B cell (primary cell): Measurements from ENCODE around the gene CELF4. TPM values are rescaled to one million over a fixed set of nuclear protein-coding genes. Genes with fewer than 3 reads are reported as not detected.

Experiments
- ATAC-seq: fragments of 200-7000 bp; cut with Tn5 transposase; one replicate; pipeline ENCODE4 v1.10.0; 2021; ENCODE audit warnings: low read depth, mild to moderate bottlenecking, moderate number of reproducible peaks, moderate library complexity
- CTCF ChIA-PET: fragments of 350-600 bp; sonication (Branson Sonifier 250); formaldehyde crosslinking; loops from one replicate; lab custom pipeline; 2021; ENCODE audit warnings: antibody characterized with exemption, inconsistent platforms; lab: Charles Lee
- POLR2A ChIA-PET: fragments of 350-600 bp; sonication (Branson Sonifier 250); formaldehyde crosslinking; loops from one replicate; lab custom pipeline; 2021; ENCODE audit warnings: antibody characterized with exemption; lab: Charles Lee
- DNase-seq: peaks from one replicate; pipeline ENCODE4 v3.0.0; 2013
- H2AFZ ChIP-seq: 2 replicates; pipeline ENCODE4 v1.6.1; 2012; ENCODE audit warnings: mild to moderate bottlenecking, low read depth, low read length; ENCODE audit not compliant: insufficient read depth, poor library complexity, severe bottlenecking
- H3K27ac ChIP-seq, 2 donors: 1 replicate in 1 of 2; 2 replicates in 1 of 2; pipeline ENCODE4 v1.5.1; 2012 to 2013; ENCODE audit warnings: low read length in 2 of 2, mild to moderate bottlenecking in 2 of 2, moderate library complexity in 1 of 2
- H3K27me3 ChIP-seq, 4 experiments: fragments of 200-600 bp in 1 of 4; sonication (generic) in 1 of 4; replicated peaks in 1 of 4; 1 replicate in 2 of 4; 2 replicates in 2 of 4; pipeline versions ENCODE4 v1.6.1 to v1.7.0; 2013 to 2016; ENCODE audit warnings: low read length in 3 of 4, mild to moderate bottlenecking in 2 of 4, mixed read lengths in 1 of 4, moderate library complexity in 1 of 4; ENCODE audit not compliant: insufficient read depth in 4 of 4, control insufficient read depth in 3 of 4; ENCODE audit errors: control extremely low read depth in 1 of 4
- H3K36me3 ChIP-seq, 2 experiments: replicated peaks in 1 of 2; 1 replicate in 1 of 2; 2 replicates in 1 of 2; pipeline versions ENCODE4 v1.6.1 to v1.7.1; 2013; ENCODE audit warnings: low read length in 1 of 2; ENCODE audit not compliant: insufficient read depth in 2 of 2, control insufficient read depth in 1 of 2; ENCODE audit errors: control extremely low read depth in 1 of 2, extremely low read depth in 1 of 2
- H3K4me1 ChIP-seq, 2 donors: fragments of 200-600 bp in 1 of 2; sonication (generic) in 1 of 2; 1 replicate in 1 of 2; 2 replicates in 1 of 2; pipeline versions ENCODE4 v1.5.1 to v1.6.1; 2013 to 2017; ENCODE audit warnings: low read length in 2 of 2; ENCODE audit not compliant: control insufficient read depth in 2 of 2, insufficient read depth in 2 of 2
- H3K4me2 ChIP-seq: replicated peaks from 2 replicates; pipeline ENCODE3; 2012; ENCODE audit warnings: mild to moderate bottlenecking, low read depth, low read length; ENCODE audit not compliant: poor library complexity, severe bottlenecking
- H3K4me3 ChIP-seq, 5 experiments: fragments of 200-600 bp in 1 of 5; sonication (generic) in 1 of 5; 1 replicate in 3 of 5; 2 replicates in 2 of 5; pipeline versions ENCODE4 v1.5.1 to v1.7.0; 2011 to 2016; ENCODE audit warnings: low read length in 4 of 5, mild to moderate bottlenecking in 4 of 5, low read depth in 2 of 5, control low read depth in 1 of 5, moderate library complexity in 1 of 5; ENCODE audit not compliant: insufficient read depth in 1 of 5; ENCODE audit errors: control extremely low read depth in 1 of 5, extremely low read depth in 1 of 5
- H3K79me2 ChIP-seq: fragments of 200-600 bp; sonication (generic); one replicate; pipeline ENCODE4 v1.6.0; 2016; ENCODE audit warnings: low read length; ENCODE audit not compliant: control insufficient read depth, insufficient read depth
- H3K9ac ChIP-seq: fragments of 200-600 bp; sonication (generic); 2 replicates; pipeline ENCODE4 v1.6.1; 2017; ENCODE audit warnings: mild to moderate bottlenecking, low read length, moderate library complexity
- H3K9me3 ChIP-seq, 3 donors: one replicate each; pipeline versions ENCODE4 v1.6.1 to v1.7.1; 2013; ENCODE audit warnings: low read length in 2 of 3; ENCODE audit not compliant: control insufficient read depth in 2 of 3, insufficient read depth in 1 of 3; ENCODE audit errors: control extremely low read depth in 1 of 3
- H4K20me1 ChIP-seq: 2 replicates; pipeline ENCODE4 v1.6.0; 2012; ENCODE audit warnings: mild to moderate bottlenecking, low read length; ENCODE audit not compliant: insufficient read depth, control insufficient read depth, poor library complexity, severe bottlenecking
- H3K27ac Mint-ChIP-seq: one replicate; pipeline ENCODE4 v1.8.0; 2021; ENCODE audit warnings: mixed read lengths
- H3K27me3 Mint-ChIP-seq: one replicate; pipeline ENCODE4 v1.8.0; 2021; ENCODE audit warnings: mixed read lengths
- H3K4me1 Mint-ChIP-seq: one replicate; pipeline ENCODE4 v1.8.0; 2021; ENCODE audit warnings: mixed read lengths
- H3K4me3 Mint-ChIP-seq: one replicate; pipeline ENCODE4 v1.8.0; 2021; ENCODE audit warnings: mixed read lengths
- H3K9me3 Mint-ChIP-seq: one replicate; pipeline ENCODE4 v1.8.0; 2022; ENCODE audit warnings: mixed read lengths; ENCODE audit not compliant: insufficient read depth
- CTCF ChIP-seq: fragments of 200-600 bp; IDR thresholded peaks from one replicate; pipeline ENCODE4 v1.8.0; 2022; ENCODE audit warnings: antibody characterized with exemption, mild to moderate bottlenecking
- EZH2 ChIP-seq: IDR thresholded peaks from 2 replicates; pipeline ENCODE4 v1.6.1; 2012; ENCODE audit warnings: borderline replicate concordance, low read depth, mild to moderate bottlenecking, moderate library complexity, low read length; ENCODE audit not compliant: insufficient read depth, poor library complexity, severe bottlenecking
- WGBS: methylation state at CpG from one replicate; pipeline ENCODE4 v1.1.5; 2013; ENCODE audit warnings: missing lambda C conversion rate; ENCODE audit not compliant: insufficient coverage; 5-methylcytosine and 5-hydroxymethylcytosine counted together
- intact Hi-C: fragments of 100-400 bp; cut with micrococcal nuclease; formaldehyde crosslinking; loops from one replicate; pipeline ENCODE4 v1.10.0; 2022
- polyA plus RNA-seq: library from polyadenylated mRNA; depleted of rRNA; stranded (reverse); fragments of >200 nt; gene quantifications from 2 replicates; pipeline ENCODE4 v1.2.3, GENCODE V29; 2012
- total RNA-seq, 2 donors: library from RNA; stranded (reverse); fragments of 120-200 nt in 1 of 2; gene quantifications; 1 replicate in 1 of 2; 2 replicates in 1 of 2; pipeline versions ENCODE4 v1.2.3 to v1.2.4, GENCODE V29; 2013 to 2022

Gene CELF4
- total and polyA plus RNA-seq, 2 donors (not counting 1 experiment from before 2014, with no cell fraction given): not detected

GRCh38 chr18:37316468-37316867 lies 249.1 kb downstream of the CELF4 start:
- Histone ChIP-seq H3K36me3 (no peaks in the 10 kb centered on the region), H3K27me3 (no peaks in the 10 kb centered on the region), H3K9me3 (no peaks in the 10 kb centered on the region), H3K4me2 (no peak overlapping the region), H4K20me1 (no peaks in the 10 kb centered on the region), H2AFZ (no peak overlapping the region), H3K79me2 (no peaks in the 10 kb centered on the region), H3K4me1 (no peaks in the 10 kb centered on the region), H3K9ac (no peak overlapping the region), H3K4me3 (no peak overlapping the region), H3K27ac (no peak overlapping the region)
- WGBS: 82% methylated on average over 1 of the region's 1 CpG
- POLR2A ChIA-PET: no interaction called here
- intact Hi-C loops: no loop called here
- Mint-ChIP-seq H3K4me1 (no peaks in the 10 kb centered on the region), H3K9me3 (no peaks in the 10 kb centered on the region), H3K4me3 (no peak overlapping the region), H3K27ac (no peak overlapping the region), H3K27me3 (no peaks in the 10 kb centered on the region)
- CTCF ChIA-PET: no interaction called here
- ATAC-seq (no peak), DNase-seq (no peak)
- TF ChIP-seq EZH2 (no peak), CTCF (no peak)

- 100% methylated on average over 1 of the region's 1 CpG for WGBS
- POLR2A ChIA-PET: no interaction called here
- intact Hi-C loops: no loop called here
- no peak for TF ChIP-seq CTCF
- TF ChIP-seq EZH2: no peak
- no peak overlapping the region for H3K27ac Mint-ChIP-seq
- no peaks in the 10 kb centered on the region for H3K27me3 ChIP-seq
- ATAC-seq (no peak), DNase-seq (no peak)
- H3K4me1 Mint-ChIP-seq: no peaks in the 10 kb centered on the region
- H3K4me3 Mint-ChIP-seq: no peak overlapping the region
- H3K9me3 ChIP-seq: no peaks in the 10 kb centered on the region
- no peak overlapping the region for H3K9ac ChIP-seq
- no peaks in the 10 kb centered on the region for H4K20me1 ChIP-seq
- H3K27me3 Mint-ChIP-seq: no peaks in the 10 kb centered on the region
- H3K4me3 ChIP-seq: no peak overlapping the region
- no peak overlapping the region for H2AFZ ChIP-seq
- no peak overlapping the region for H3K4me2 ChIP-seq
- H3K36me3 ChIP-seq: no peaks in the 10 kb centered on the region
- CTCF ChIA-PET: no interaction called here
- H3K9me3 Mint-ChIP-seq: no peaks in the 10 kb centered on the region
- no peaks in the 10 kb centered on the region for H3K79me2 ChIP-seq
- H3K4me1 ChIP-seq: no peaks in the 10 kb centered on the region
- no peak overlapping the region for H3K27ac ChIP-seq
Observed at GRCh38 chr18:37315935-37316334, 249.7 kb downstream of the CELF4 start.
